ENCODE results near the gene FAR2.

The FAR2 gene

GRCh38 chr12:29148911-29149690 lies at the start of gene FAR2:
Gene FAR2 (plus strand): TSS chr12:29149278. CDS start chr12:29270450, 121,172 bp downstream.
- peak; percentile 64 for DNase-seq (ENCODE audit: extremely low spot score)
- POLR2A ChIA-PET: interaction anchor here (1.0 kb wide), 1 partner anchor 10 kb away, joined by 3 read pairs; no protein-coding TSS in a partner anchor
- CTCF ChIA-PET: no interaction called here
- TF ChIP-seq L3MBTL2 (conservative IDR thresholded peaks at IDR 0.05) (peak; percentile 72; the same call in 1 of the 2 replicates), ZNF384 (IDR thresholded peaks at IDR 0.05) (no peak)

- POLR2A ChIA-PET: no interaction called here
- DNase-seq (ENCODE audit: extremely low spot score): no peak
- CTCF ChIA-PET: no interaction called here
- TF ChIP-seq TARDBP (IDR thresholded peaks at IDR 0.05) (no peak), LEF1 (IDR thresholded peaks at IDR 0.05; ENCODE audit: borderline replicate concordance) (no peak), ELF4 (IDR thresholded peaks at IDR 0.05) (no peak), PKNOX1 (IDR thresholded peaks at IDR 0.05) (no peak), FOXK2 (IDR thresholded peaks at IDR 0.05) (no peak), ZNF384 (IDR thresholded peaks at IDR 0.05) (no peak), ARNT (IDR thresholded peaks at IDR 0.05) (no peak), FOXM1 (IDR thresholded peaks at IDR 0.05; ENCODE audit: borderline replicate concordance) (no peak), FOXA1 (IDR thresholded peaks at IDR 0.05) (no peak), CTBP1 (IDR thresholded peaks at IDR 0.05; ENCODE audit: borderline replicate concordance) (no peak), SUZ12 (IDR thresholded peaks at IDR 0.05) (no peak), L3MBTL2 (conservative IDR thresholded peaks at IDR 0.05) (no peak), BHLHE40 (IDR thresholded peaks at IDR 0.05; ENCODE audit: borderline replicate concordance) (no peak), NFRKB (IDR thresholded peaks at IDR 0.05) (no peak), SP1 (IDR thresholded peaks at IDR 0.05) (no peak), HDGF (IDR thresholded peaks at IDR 0.05; ENCODE audit: borderline replicate concordance) (no peak)
Observed at GRCh38 chr12:29102741-29103140, 46.3 kb upstream of the FAR2 start.

- no peak for TF ChIP-seq HDGF (IDR thresholded peaks at IDR 0.05; ENCODE audit: borderline replicate concordance)
- TF ChIP-seq FOXM1 (IDR thresholded peaks at IDR 0.05; ENCODE audit: borderline replicate concordance): no peak
- TF ChIP-seq NFRKB (IDR thresholded peaks at IDR 0.05): no peak
- no peak for TF ChIP-seq ELF4 (IDR thresholded peaks at IDR 0.05)
- TF ChIP-seq ARNT (IDR thresholded peaks at IDR 0.05): no peak
- no peak for TF ChIP-seq SP1 (IDR thresholded peaks at IDR 0.05)
- TF ChIP-seq ZNF384 (IDR thresholded peaks at IDR 0.05): no peak
- CTCF ChIA-PET: no interaction called here
- POLR2A ChIA-PET: no interaction called here
- DNase-seq (ENCODE audit: extremely low spot score): no peak
Observed at GRCh38 chr12:29103539-29103974, 45.5 kb upstream of the FAR2 start.

- TF ChIP-seq TARDBP (IDR thresholded peaks at IDR 0.05) (no peak), FOXK2 (IDR thresholded peaks at IDR 0.05) (no peak), FOXM1 (IDR thresholded peaks at IDR 0.05; ENCODE audit: borderline replicate concordance) (no peak), ARNT (IDR thresholded peaks at IDR 0.05) (no peak)
- ChIA-PET CTCF (no interaction called here), POLR2A (no interaction called here)
- no peak for DNase-seq (ENCODE audit: extremely low spot score)
Observed at GRCh38 chr12:29104516-29104915, 44.6 kb upstream of the FAR2 start.

- ChIA-PET POLR2A (no interaction called here), CTCF (no interaction called here)
- DNase-seq (ENCODE audit: extremely low spot score): no peak
- TF ChIP-seq NFRKB (IDR thresholded peaks at IDR 0.05) (no peak), CTBP1 (IDR thresholded peaks at IDR 0.05; ENCODE audit: borderline replicate concordance) (no peak), FOXA1 (IDR thresholded peaks at IDR 0.05) (no peak), PKNOX1 (IDR thresholded peaks at IDR 0.05) (no peak), SUZ12 (IDR thresholded peaks at IDR 0.05) (no peak), TARDBP (IDR thresholded peaks at IDR 0.05) (no peak), ARNT (IDR thresholded peaks at IDR 0.05) (no peak), L3MBTL2 (conservative IDR thresholded peaks at IDR 0.05) (no peak), BHLHE40 (IDR thresholded peaks at IDR 0.05; ENCODE audit: borderline replicate concordance) (no peak), SP1 (IDR thresholded peaks at IDR 0.05) (no peak), FOXK2 (IDR thresholded peaks at IDR 0.05) (no peak)
Observed at GRCh38 chr12:29110506-29111442, 38.3 kb upstream of the FAR2 start.

- ChIA-PET CTCF (interaction anchor here (0.5 kb wide), 1 partner anchor 16 kb away, joined by 3 read pairs; no protein-coding TSS in a partner anchor), POLR2A (no interaction called here)
- DNase-seq (ENCODE audit: extremely low spot score): no peak
- no peak for TF ChIP-seq HDGF (IDR thresholded peaks at IDR 0.05; ENCODE audit: borderline replicate concordance)
- no peak for TF ChIP-seq SP1 (IDR thresholded peaks at IDR 0.05)
- TF ChIP-seq ELF4 (IDR thresholded peaks at IDR 0.05): no peak
- no peak for TF ChIP-seq SUZ12 (IDR thresholded peaks at IDR 0.05)
- TF ChIP-seq L3MBTL2 (conservative IDR thresholded peaks at IDR 0.05): no peak
- no peak for TF ChIP-seq FOXK2 (IDR thresholded peaks at IDR 0.05)
- no peak for TF ChIP-seq BHLHE40 (IDR thresholded peaks at IDR 0.05; ENCODE audit: borderline replicate concordance)
- TF ChIP-seq NFRKB (IDR thresholded peaks at IDR 0.05): no peak
- no peak for TF ChIP-seq PKNOX1 (IDR thresholded peaks at IDR 0.05)
- no peak for TF ChIP-seq TARDBP (IDR thresholded peaks at IDR 0.05)
Observed at GRCh38 chr12:29113101-29113500, 36.0 kb upstream of the FAR2 start.

Measured in HEK293T (cell line).